Chondrocyte (in vitro differentiated cells): Measurements from ENCODE around the gene PDCL3. TPM values are rescaled to one million over a fixed set of nuclear protein-coding genes. Genes with fewer than 3 reads are reported as not detected.

ENCODE experiments used
- DNase-seq: peaks from one replicate; pipeline ENCODE4 v3.0.0; 2021; ENCODE audit warnings: mixed read lengths, low spot score
- H3K27ac Mint-ChIP-seq: one replicate; pipeline ENCODE4 v1.8.0; 2021; ENCODE audit warnings: mild to moderate bottlenecking, moderate library complexity, mixed read lengths; ENCODE audit not compliant: unreplicated experiment
- H3K27me3 Mint-ChIP-seq: 2 replicates; pipeline ENCODE4 v1.8.0; 2021; ENCODE audit warnings: low read depth, mixed read lengths
- H3K36me3 Mint-ChIP-seq: 2 replicates; pipeline ENCODE4 v1.8.0; 2021; ENCODE audit warnings: low read depth, mixed read lengths
- H3K4me1 Mint-ChIP-seq: 2 replicates; pipeline ENCODE4 v1.8.0; 2021; ENCODE audit warnings: low read depth, mild to moderate bottlenecking, mixed read lengths
- H3K4me3 Mint-ChIP-seq: one replicate; pipeline ENCODE4 v1.8.0; 2021; ENCODE audit warnings: mild to moderate bottlenecking, moderate library complexity, mixed read lengths; ENCODE audit not compliant: unreplicated experiment
- H3K9me3 Mint-ChIP-seq: 2 replicates; pipeline ENCODE4 v1.8.0; 2021; ENCODE audit warnings: low read depth, mixed read lengths
- CTCF ChIP-seq: fragments of 200-600 bp; sonication (generic); IDR thresholded peaks from 2 replicates; pipeline ENCODE4 v1.5.0; 2021; ENCODE audit warnings: antibody characterized with exemption, mild to moderate bottlenecking, moderate library complexity
- total RNA-seq: library from RNA; stranded (reverse); gene quantifications from 3 replicates; pipeline ENCODE4 v1.2.1, GENCODE V29; 2021

PDCL3 gene
- total RNA-seq, 1 donor from 2014 or later: 27.1 TPM

DNA sequence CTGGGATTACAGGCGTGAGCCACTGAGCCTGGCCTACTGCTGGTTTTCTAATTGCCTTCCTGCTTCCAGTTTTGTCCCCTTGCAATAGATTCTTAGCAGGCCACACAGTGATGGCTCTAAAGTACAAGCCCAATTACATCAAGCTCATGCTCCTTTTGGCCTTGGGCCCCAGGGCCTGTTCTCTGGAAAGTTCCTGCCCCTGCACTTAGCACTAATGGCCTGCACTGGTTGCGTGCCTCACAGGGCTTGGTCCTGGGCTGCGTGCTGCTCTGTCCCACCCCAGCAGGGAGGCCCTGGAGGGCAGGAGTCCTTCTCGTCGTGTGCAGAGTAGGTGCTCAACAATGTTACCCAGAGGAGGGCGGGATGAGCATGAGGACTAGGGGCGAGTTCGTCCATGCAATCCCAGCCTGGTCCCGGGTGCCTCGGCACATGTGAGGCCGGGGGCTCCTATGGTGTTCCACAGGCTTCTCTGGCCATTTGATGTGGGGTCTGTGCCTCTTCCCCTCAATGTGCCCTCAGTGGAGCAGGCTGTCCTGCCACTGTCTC, 51.7 kb downstream of the PDCL3 start:
- no peak overlapping the region for H3K4me3 Mint-ChIP-seq
- H3K4me1 Mint-ChIP-seq: no peaks in the 10 kb centered on the region
- TF ChIP-seq CTCF: no peak
- H3K27ac Mint-ChIP-seq: no peak overlapping the region
- no peaks in the 10 kb centered on the region for H3K9me3 Mint-ChIP-seq
- peaks cover 16% of the 10 kb centered on the region for H3K27me3 Mint-ChIP-seq
- no peak for DNase-seq
- no peaks in the 10 kb centered on the region for H3K36me3 Mint-ChIP-seq

- Mint-ChIP-seq H3K9me3 (no peaks in the 10 kb centered on the region), H3K4me1 (no peaks in the 10 kb centered on the region), H3K4me3 (no peak overlapping the region), H3K27ac (no peak overlapping the region), H3K36me3 (no peaks in the 10 kb centered on the region), H3K27me3 (peaks cover 16% of the 10 kb centered on the region)
- TF ChIP-seq CTCF: no peak
- DNase-seq: no peak
Observed at GRCh38 chr2:100615471-100615870, 52.7 kb downstream of the PDCL3 start.

DNA sequence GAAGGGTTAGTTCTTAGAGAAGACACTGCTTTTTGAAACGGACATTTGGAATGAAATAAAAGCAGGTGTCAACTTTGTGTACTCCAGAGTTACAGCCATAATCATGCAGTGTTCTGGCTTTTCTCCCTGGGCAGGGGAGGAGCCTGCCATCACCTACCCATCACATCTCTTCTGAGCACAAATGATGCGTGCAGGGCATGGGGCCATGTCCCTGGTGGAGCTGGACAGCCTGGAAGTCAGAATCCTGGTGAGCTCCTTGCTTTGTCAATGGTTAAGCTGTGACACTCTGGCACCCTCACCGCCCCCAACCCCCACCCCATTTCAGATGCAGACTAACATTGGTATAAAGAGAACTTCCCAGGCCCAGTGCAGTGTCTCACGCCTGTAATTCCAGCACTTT, 53.1 kb downstream of the PDCL3 start:
- no peak overlapping the region for H3K27ac Mint-ChIP-seq

GRCh38 chr2:100616841-100617390, 54.1 kb downstream of the PDCL3 start:
- no peak for DNase-seq
- no peak for TF ChIP-seq CTCF

More for the DNA sequence above, 53.1 kb downstream of the PDCL3 start:
- TF ChIP-seq CTCF: no peak
- Mint-ChIP-seq H3K27me3 (peaks cover 19% of the 10 kb centered on the region), H3K9me3 (peaks cover 2% of the 10 kb centered on the region), H3K4me1 (no peaks in the 10 kb centered on the region), H3K36me3 (no peaks in the 10 kb centered on the region), H3K4me3 (no peak overlapping the region)
- no peak for DNase-seq

DNA sequence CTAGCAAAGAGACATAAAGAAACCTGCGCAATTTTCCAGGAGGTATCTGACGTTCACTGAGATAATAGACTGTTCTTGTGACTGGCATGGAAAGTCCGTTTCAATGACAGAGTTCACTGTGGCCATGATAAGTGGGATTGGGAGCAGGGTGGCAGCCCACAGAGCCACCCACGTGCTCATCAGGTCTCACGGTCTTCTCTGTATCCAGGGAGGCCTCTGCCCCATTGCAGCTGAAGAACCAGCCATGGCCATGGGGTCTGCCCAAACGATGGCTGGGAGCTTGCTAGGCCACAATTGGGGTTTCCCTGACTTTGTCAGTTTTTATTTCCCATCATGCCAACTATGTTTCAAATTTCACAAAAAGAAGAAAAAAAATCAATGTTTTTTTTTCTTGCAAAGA, 57.2 kb downstream of the PDCL3 start:
- Mint-ChIP-seq H3K4me3 (no peak overlapping the region), H3K9me3 (peaks cover 10% of the 10 kb centered on the region)

More at GRCh38 chr2:100616841-100617390, 54.1 kb downstream of the PDCL3 start:
- Mint-ChIP-seq H3K9me3 (peaks cover 10% of the 10 kb centered on the region), H3K4me3 (no peak overlapping the region), H3K27me3 (peaks cover 21% of the 10 kb centered on the region), H3K4me1 (no peaks in the 10 kb centered on the region), H3K36me3 (no peaks in the 10 kb centered on the region), H3K27ac (no peak overlapping the region)

More for the DNA sequence above, 57.2 kb downstream of the PDCL3 start:
- Mint-ChIP-seq H3K36me3 (no peaks in the 10 kb centered on the region), H3K27ac (no peak overlapping the region), H3K27me3 (peaks cover 21% of the 10 kb centered on the region), H3K4me1 (no peaks in the 10 kb centered on the region)
- DNase-seq: no peak
- TF ChIP-seq CTCF: no peak
